Measurements from ENCODE around the gene SV2C.

SV2C gene

GRCh38 chr5:76192837-76193236 lies 109.7 kb downstream of the SV2C start:
- ChIA-PET POLR2A (no interaction called here), CTCF (interaction anchor here (3.6 kb wide), 1 partner anchor 18 kb away, joined by 17 read pairs; no protein-coding TSS in a partner anchor)
- no peak for DNase-seq (ENCODE audit: extremely low spot score)
- no peak for TF ChIP-seq ARNT (IDR thresholded peaks at IDR 0.05)
- no peak for TF ChIP-seq CTBP1 (IDR thresholded peaks at IDR 0.05; ENCODE audit: borderline replicate concordance)
- no peak for TF ChIP-seq NFRKB (IDR thresholded peaks at IDR 0.05)
- TF ChIP-seq FOXM1 (IDR thresholded peaks at IDR 0.05; ENCODE audit: borderline replicate concordance) = no peak
- TF ChIP-seq SP1 (IDR thresholded peaks at IDR 0.05) = no peak
- TF ChIP-seq PKNOX1 (IDR thresholded peaks at IDR 0.05) = no peak
- TF ChIP-seq SUZ12 (IDR thresholded peaks at IDR 0.05) = no peak
- no peak for TF ChIP-seq LEF1 (IDR thresholded peaks at IDR 0.05; ENCODE audit: borderline replicate concordance)
- TF ChIP-seq ZNF384 (IDR thresholded peaks at IDR 0.05) = no peak
- TF ChIP-seq FOXA1 (IDR thresholded peaks at IDR 0.05) = no peak
- no peak for TF ChIP-seq TARDBP (IDR thresholded peaks at IDR 0.05)
- no peak for TF ChIP-seq L3MBTL2 (conservative IDR thresholded peaks at IDR 0.05)
- TF ChIP-seq ELF4 (IDR thresholded peaks at IDR 0.05) = no peak
- no peak for TF ChIP-seq FOXK2 (IDR thresholded peaks at IDR 0.05)
- no peak for TF ChIP-seq HDGF (IDR thresholded peaks at IDR 0.05; ENCODE audit: borderline replicate concordance)
- TF ChIP-seq BHLHE40 (IDR thresholded peaks at IDR 0.05; ENCODE audit: borderline replicate concordance) = no peak

GRCh38 chr5:76193635-76194034 lies 110.5 kb downstream of the SV2C start:
- DNase-seq (ENCODE audit: extremely low spot score) = no peak
- TF ChIP-seq PKNOX1 (IDR thresholded peaks at IDR 0.05) (no peak), FOXK2 (IDR thresholded peaks at IDR 0.05) (no peak), SP1 (IDR thresholded peaks at IDR 0.05) (no peak), FOXA1 (IDR thresholded peaks at IDR 0.05) (no peak), LEF1 (IDR thresholded peaks at IDR 0.05; ENCODE audit: borderline replicate concordance) (no peak), SUZ12 (IDR thresholded peaks at IDR 0.05) (no peak)
- ChIA-PET CTCF (interaction anchor here (3.6 kb wide), 1 partner anchor 19 kb away, joined by 17 read pairs; no protein-coding TSS in a partner anchor), POLR2A (no interaction called here)

- ChIA-PET CTCF (interaction anchor here (3.6 kb wide), 1 partner anchor 19 kb away, joined by 17 read pairs; no protein-coding TSS in a partner anchor), POLR2A (no interaction called here)
- no peak for DNase-seq (ENCODE audit: extremely low spot score)
- TF ChIP-seq HDGF (IDR thresholded peaks at IDR 0.05; ENCODE audit: borderline replicate concordance) (no peak), LEF1 (IDR thresholded peaks at IDR 0.05; ENCODE audit: borderline replicate concordance) (no peak), SUZ12 (IDR thresholded peaks at IDR 0.05) (no peak), ELF4 (IDR thresholded peaks at IDR 0.05) (no peak), L3MBTL2 (conservative IDR thresholded peaks at IDR 0.05) (no peak)
Observed at GRCh38 chr5:76194340-76194739, 111.2 kb downstream of the SV2C start.

- CTCF ChIA-PET = no interaction called here
- TF ChIP-seq FOXK2 (IDR thresholded peaks at IDR 0.05) (no peak), FOXM1 (IDR thresholded peaks at IDR 0.05; ENCODE audit: borderline replicate concordance) (no peak), HDGF (IDR thresholded peaks at IDR 0.05; ENCODE audit: borderline replicate concordance) (no peak), ARNT (IDR thresholded peaks at IDR 0.05) (no peak), FOXA1 (IDR thresholded peaks at IDR 0.05) (no peak), ZNF384 (IDR thresholded peaks at IDR 0.05) (no peak), CTBP1 (IDR thresholded peaks at IDR 0.05; ENCODE audit: borderline replicate concordance) (no peak), ELF4 (IDR thresholded peaks at IDR 0.05) (no peak), L3MBTL2 (conservative IDR thresholded peaks at IDR 0.05) (no peak), BHLHE40 (IDR thresholded peaks at IDR 0.05; ENCODE audit: borderline replicate concordance) (no peak), PKNOX1 (IDR thresholded peaks at IDR 0.05) (no peak), NFRKB (IDR thresholded peaks at IDR 0.05) (no peak), LEF1 (IDR thresholded peaks at IDR 0.05; ENCODE audit: borderline replicate concordance) (no peak), SP1 (IDR thresholded peaks at IDR 0.05) (no peak), SUZ12 (IDR thresholded peaks at IDR 0.05) (no peak), TARDBP (IDR thresholded peaks at IDR 0.05) (no peak)
- POLR2A ChIA-PET = no interaction called here
- no peak for DNase-seq (ENCODE audit: extremely low spot score)
Observed at GRCh38 chr5:76196457-76196856, 113.3 kb downstream of the SV2C start.

GRCh38 chr5:76196886-76197489 lies 113.8 kb downstream of the SV2C start:
- POLR2A ChIA-PET = no interaction called here
- no peak for DNase-seq (ENCODE audit: extremely low spot score)
- CTCF ChIA-PET = no interaction called here
- TF ChIP-seq ARNT (IDR thresholded peaks at IDR 0.05) (no peak), HDGF (IDR thresholded peaks at IDR 0.05; ENCODE audit: borderline replicate concordance) (no peak), SP1 (IDR thresholded peaks at IDR 0.05) (no peak), SUZ12 (IDR thresholded peaks at IDR 0.05) (no peak), L3MBTL2 (conservative IDR thresholded peaks at IDR 0.05) (no peak), LEF1 (IDR thresholded peaks at IDR 0.05; ENCODE audit: borderline replicate concordance) (no peak), FOXK2 (IDR thresholded peaks at IDR 0.05) (no peak), TARDBP (IDR thresholded peaks at IDR 0.05) (no peak), NFRKB (IDR thresholded peaks at IDR 0.05) (no peak), ELF4 (IDR thresholded peaks at IDR 0.05) (no peak), ZNF384 (IDR thresholded peaks at IDR 0.05) (no peak), FOXA1 (IDR thresholded peaks at IDR 0.05) (no peak), CTBP1 (IDR thresholded peaks at IDR 0.05; ENCODE audit: borderline replicate concordance) (no peak), FOXM1 (IDR thresholded peaks at IDR 0.05; ENCODE audit: borderline replicate concordance) (no peak), BHLHE40 (IDR thresholded peaks at IDR 0.05; ENCODE audit: borderline replicate concordance) (no peak), PKNOX1 (IDR thresholded peaks at IDR 0.05) (no peak)

All from HEK293T (cell line).